ENCODE results near the gene SUN2. TPM values are rescaled to one million over a fixed set of nuclear protein-coding genes. Genes with fewer than 3 reads are reported as not detected.
A peak's percentile ranks its signal among the peaks of the same experiment; 100 is the strongest.

Gene SUN2
- total RNA-seq, 1 experiment from 2014 or later, result 104 TPM

GRCh38 chr22:38717244-38717643 lies 38.6 kb downstream of the SUN2 start:
- Histone ChIP-seq H3K4me3 (ENCODE audit: low read depth, low read length, poor library complexity, severe bottlenecking) (no peak overlapping the region), H3K9me3 (ENCODE audit: low read depth, low read length, poor library complexity, severe bottlenecking) (no peaks in the 10 kb centered on the region), H3K27ac (ENCODE audit: low read depth, low read length, poor library complexity, severe bottlenecking) (peak overlapping the region; percentile 22), H3K36me3 (ENCODE audit: insufficient read depth, low read length, poor library complexity, severe bottlenecking) (peaks cover 46% of the 10 kb centered on the region), H3K4me1 (ENCODE audit: insufficient read depth, low read length, poor library complexity, severe bottlenecking) (peaks cover 35% of the 10 kb centered on the region), H3K27me3 (replicated peaks; ENCODE audit: insufficient read depth, low read depth, low read length, poor library complexity) (no peaks in the 10 kb centered on the region)
- DNase-seq (ENCODE audit: low spot score), result no peak
- ChIA-PET POLR2A (ENCODE audit: low non-redundant PET) (interaction anchor here (0.7 kb wide), 1 partner anchor 28 kb away, joined by 13 read pairs; no protein-coding TSS in a partner anchor), CTCF (no interaction called here)
- no peak for TF ChIP-seq EZH2 (IDR thresholded peaks at IDR 0.05; ENCODE audit: borderline replicate concordance, low read depth, low read length, poor library complexity, severe bottlenecking)
- TF ChIP-seq CTCF (conservative IDR thresholded peaks at IDR 0.05; ENCODE audit: low read depth, low read length), result no peak
- intact Hi-C loops (cut with micrococcal nuclease; ENCODE audit: unreplicated experiment), result no loop called here
- no TSS peak for BruUV-seq (replicated peaks)

GRCh38 chr22:38716826-38717225 lies 39.0 kb downstream of the SUN2 start:
- Histone ChIP-seq H3K27ac (ENCODE audit: low read depth, low read length, poor library complexity, severe bottlenecking) (no peak overlapping the region), H3K4me1 (ENCODE audit: insufficient read depth, low read length, poor library complexity, severe bottlenecking) (peaks cover 35% of the 10 kb centered on the region), H3K36me3 (ENCODE audit: insufficient read depth, low read length, poor library complexity, severe bottlenecking) (peaks cover 42% of the 10 kb centered on the region), H3K4me3 (ENCODE audit: low read depth, low read length, poor library complexity, severe bottlenecking) (no peak overlapping the region), H3K27me3 (replicated peaks; ENCODE audit: insufficient read depth, low read depth, low read length, poor library complexity) (no peaks in the 10 kb centered on the region), H3K9me3 (ENCODE audit: low read depth, low read length, poor library complexity, severe bottlenecking) (no peaks in the 10 kb centered on the region)
- POLR2A ChIA-PET (ENCODE audit: low non-redundant PET), result interaction anchor here (0.7 kb wide), 1 partner anchor 28 kb away, joined by 13 read pairs; no protein-coding TSS in a partner anchor
- CTCF ChIA-PET, result interaction anchor here (0.6 kb wide), 1 partner anchor 475 kb away, joined by 5 read pairs; no protein-coding TSS in a partner anchor
- intact Hi-C loops (cut with micrococcal nuclease; ENCODE audit: unreplicated experiment), result no loop called here
- no peak for DNase-seq (ENCODE audit: low spot score)
- BruUV-seq (replicated peaks), result no TSS peak
- TF ChIP-seq EZH2 (IDR thresholded peaks at IDR 0.05; ENCODE audit: borderline replicate concordance, low read depth, low read length, poor library complexity, severe bottlenecking) (no peak), CTCF (conservative IDR thresholded peaks at IDR 0.05; ENCODE audit: low read depth, low read length) (no peak)

GRCh38 chr22:38716271-38716670 lies 39.5 kb downstream of the SUN2 start:
- intact Hi-C loops (cut with micrococcal nuclease; ENCODE audit: unreplicated experiment), result no loop called here
- Histone ChIP-seq H3K27ac (ENCODE audit: low read depth, low read length, poor library complexity, severe bottlenecking) (peak overlapping the region; percentile 23), H3K27me3 (replicated peaks; ENCODE audit: insufficient read depth, low read depth, low read length, poor library complexity) (no peaks in the 10 kb centered on the region), H3K36me3 (ENCODE audit: insufficient read depth, low read length, poor library complexity, severe bottlenecking) (peaks cover 37% of the 10 kb centered on the region), H3K9me3 (ENCODE audit: low read depth, low read length, poor library complexity, severe bottlenecking) (no peaks in the 10 kb centered on the region), H3K4me1 (ENCODE audit: insufficient read depth, low read length, poor library complexity, severe bottlenecking) (peaks cover 35% of the 10 kb centered on the region), H3K4me3 (ENCODE audit: low read depth, low read length, poor library complexity, severe bottlenecking) (no peak overlapping the region)
- DNase-seq (ENCODE audit: low spot score), result no peak
- CTCF ChIA-PET, result interaction anchor here (0.6 kb wide), 1 partner anchor 474 kb away, joined by 5 read pairs; no protein-coding TSS in a partner anchor
- POLR2A ChIA-PET (ENCODE audit: low non-redundant PET), result no interaction called here
- BruUV-seq (replicated peaks), result no TSS peak
- TF ChIP-seq CTCF (conservative IDR thresholded peaks at IDR 0.05; ENCODE audit: low read depth, low read length) (no peak), EZH2 (IDR thresholded peaks at IDR 0.05; ENCODE audit: borderline replicate concordance, low read depth, low read length, poor library complexity, severe bottlenecking) (no peak)
